WERI-Rb-1 (cell line): ENCODE measurements around the gene AANAT.
"Not testable (repeated sequence)": the region's sequence is repeated elsewhere in the genome, so short reads cannot be mapped to it uniquely, and the experiment has no call there.

Experiments used
- DNase-seq: peaks from one replicate; pipeline ENCODE4 v3.0.0-alpha.2; 2020
- H3K27ac ChIP-seq: fragments of 250-450 bp; sonication (Bioruptor Pico); 2 replicates; pipeline ENCODE4 v1.5.1; 2020; ENCODE audit warnings: mild to moderate bottlenecking, moderate library complexity
- H3K27me3 ChIP-seq: fragments of 250-450 bp; sonication (Bioruptor Pico); 2 replicates; pipeline ENCODE4 v1.5.1; 2021; ENCODE audit warnings: mild to moderate bottlenecking, low read depth, moderate library complexity; ENCODE audit not compliant: insufficient read depth, severe bottlenecking
- H3K36me3 ChIP-seq: fragments of 250-450 bp; sonication (Bioruptor Pico); 2 replicates; pipeline ENCODE4 v1.5.1; 2020; ENCODE audit warnings: mild to moderate bottlenecking, moderate library complexity
- H3K4me3 ChIP-seq: 2 replicates; pipeline ENCODE4 v1.5.1; 2011; ENCODE audit warnings: low read depth, mild to moderate bottlenecking, control low read depth, low read length
- H3K9me3 ChIP-seq: fragments of 250-450 bp; sonication (Bioruptor Pico); 2 replicates; pipeline ENCODE4 v1.5.1; 2021; ENCODE audit warnings: mild to moderate bottlenecking, moderate library complexity; ENCODE audit not compliant: severe bottlenecking
- TF ChIP-seq, protein P1 (sequence below): IDR thresholded peaks from 2 replicates; pipeline ENCODE4 v1.5.1; 2011; ENCODE audit warnings: low read depth, mild to moderate bottlenecking, control low read depth, inconsistent platforms, low read length

Gene AANAT

GRCh38 chr17:76504117-76504516, 36.7 kb downstream of the AANAT start:
- H3K27ac ChIP-seq = no peak overlapping the region
- H3K36me3 ChIP-seq = no peaks in the 10 kb centered on the region
- no peak overlapping the region for H3K4me3 ChIP-seq
- H3K27me3 ChIP-seq = no peaks in the 10 kb centered on the region
- TF ChIP-seq, protein P1, sequence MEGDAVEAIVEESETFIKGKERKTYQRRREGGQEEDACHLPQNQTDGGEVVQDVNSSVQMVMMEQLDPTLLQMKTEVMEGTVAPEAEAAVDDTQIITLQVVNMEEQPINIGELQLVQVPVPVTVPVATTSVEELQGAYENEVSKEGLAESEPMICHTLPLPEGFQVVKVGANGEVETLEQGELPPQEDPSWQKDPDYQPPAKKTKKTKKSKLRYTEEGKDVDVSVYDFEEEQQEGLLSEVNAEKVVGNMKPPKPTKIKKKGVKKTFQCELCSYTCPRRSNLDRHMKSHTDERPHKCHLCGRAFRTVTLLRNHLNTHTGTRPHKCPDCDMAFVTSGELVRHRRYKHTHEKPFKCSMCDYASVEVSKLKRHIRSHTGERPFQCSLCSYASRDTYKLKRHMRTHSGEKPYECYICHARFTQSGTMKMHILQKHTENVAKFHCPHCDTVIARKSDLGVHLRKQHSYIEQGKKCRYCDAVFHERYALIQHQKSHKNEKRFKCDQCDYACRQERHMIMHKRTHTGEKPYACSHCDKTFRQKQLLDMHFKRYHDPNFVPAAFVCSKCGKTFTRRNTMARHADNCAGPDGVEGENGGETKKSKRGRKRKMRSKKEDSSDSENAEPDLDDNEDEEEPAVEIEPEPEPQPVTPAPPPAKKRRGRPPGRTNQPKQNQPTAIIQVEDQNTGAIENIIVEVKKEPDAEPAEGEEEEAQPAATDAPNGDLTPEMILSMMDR = peak; percentile 53
- peak; percentile 62 for DNase-seq
- H3K9me3 ChIP-seq = no peaks in the 10 kb centered on the region

- TF ChIP-seq, protein P1 = peak; percentile 98
- Histone ChIP-seq H3K36me3 (no peaks in the 10 kb centered on the region), H3K4me3 (no peak overlapping the region)
Measured at GRCh38 chr17:76506408-76507345, 39.3 kb downstream of the AANAT start.

DNA sequence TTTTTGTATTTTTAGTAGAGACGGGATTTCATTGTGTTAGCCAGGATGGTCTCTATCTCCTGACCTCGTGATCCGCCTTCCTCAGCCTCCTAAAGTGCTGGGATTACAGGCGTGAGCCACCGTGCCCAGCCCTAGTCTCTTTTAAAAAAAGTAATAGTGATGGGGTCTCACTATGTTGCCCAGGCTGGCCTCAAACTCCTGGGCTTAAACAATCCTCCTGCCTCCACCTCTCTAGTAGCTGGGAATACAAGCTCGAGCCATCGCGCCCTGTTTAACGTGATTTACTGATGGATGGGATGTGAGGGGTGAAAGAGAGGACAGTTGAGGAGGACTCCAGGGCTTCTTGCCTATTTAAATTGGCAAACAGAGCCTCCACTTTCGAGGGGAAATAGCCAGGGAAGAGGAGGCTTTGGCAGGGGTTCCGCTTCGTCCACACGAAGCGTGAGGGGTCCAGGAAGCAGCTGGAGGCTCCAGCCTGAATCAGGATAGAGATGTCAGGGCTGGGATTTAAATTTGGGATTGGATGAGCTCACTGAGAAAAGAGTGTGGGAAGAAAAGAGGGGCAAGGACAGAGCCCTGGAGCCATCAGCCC, 41.2 kb downstream of the AANAT start:
- H3K4me3 ChIP-seq, H3K36me3 ChIP-seq, DNase-seq, H3K9me3 ChIP-seq, H3K27me3 ChIP-seq, H3K27ac ChIP-seq: not testable (repeated sequence)

More at GRCh38 chr17:76506408-76507345, 39.3 kb downstream of the AANAT start:
- no peaks in the 10 kb centered on the region for H3K9me3 ChIP-seq
- H3K27me3 ChIP-seq = no peaks in the 10 kb centered on the region
- no peak overlapping the region for H3K27ac ChIP-seq
- DNase-seq = peak; percentile 92

GRCh38 chr17:76510831-76511244, 43.4 kb downstream of the AANAT start:
- Histone ChIP-seq H3K36me3 (no peaks in the 10 kb centered on the region), H3K9me3 (no peaks in the 10 kb centered on the region), H3K27ac (peak overlapping the region; percentile 39), H3K27me3 (no peaks in the 10 kb centered on the region), H3K4me3 (no peak overlapping the region)
- TF ChIP-seq, protein P1 = no peak
- peak; percentile 67 for DNase-seq

DNA sequence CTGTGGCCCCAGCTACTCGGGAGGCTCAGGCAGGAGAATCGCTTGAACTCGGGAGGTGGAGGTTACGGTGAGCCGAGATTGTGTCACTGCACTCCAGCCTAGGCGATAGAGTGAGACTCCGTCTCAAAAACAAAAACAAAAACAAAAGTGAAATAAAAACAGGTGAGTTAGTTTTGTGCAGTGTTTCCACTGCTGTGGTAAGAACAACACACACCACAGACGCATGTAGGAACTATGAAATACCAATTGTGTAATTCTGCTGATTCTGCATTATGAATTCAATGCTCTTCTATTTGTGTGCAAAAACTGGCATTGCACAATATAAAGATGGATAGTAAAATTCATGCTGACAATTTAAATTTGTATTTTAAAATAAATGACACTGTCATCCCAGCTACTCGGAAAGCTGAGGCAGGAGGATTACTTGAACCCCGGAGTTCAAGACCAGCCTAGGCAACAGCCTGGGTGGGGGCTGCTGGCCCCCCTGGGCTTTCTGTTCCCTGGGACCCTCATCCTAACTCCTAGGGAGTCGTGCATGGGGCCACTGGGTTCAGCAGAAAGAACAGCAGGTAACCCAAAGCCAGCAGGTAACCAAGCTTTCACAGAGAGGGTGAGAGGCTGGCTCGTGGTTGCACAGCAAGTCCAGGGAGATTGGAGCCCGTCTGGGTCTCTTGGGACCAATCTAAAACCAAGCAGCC, 44.4 kb downstream of the AANAT start:
- DNase-seq = no peak
- no peaks in the 10 kb centered on the region for H3K27me3 ChIP-seq
- TF ChIP-seq, protein P1 = no peak
- H3K27ac ChIP-seq = no peak overlapping the region
- H3K36me3 ChIP-seq = no peaks in the 10 kb centered on the region
- H3K4me3 ChIP-seq = no peak overlapping the region
- H3K9me3 ChIP-seq = no peaks in the 10 kb centered on the region
